Lung microvascular endothelial cell (primary cell): ENCODE results near the gene RETREG3. TPM values are rescaled to one million over a fixed set of nuclear protein-coding genes. Genes with fewer than 3 reads are reported as not detected.

Source experiments
- DNase-seq, 2 donors: peaks; one replicate each; pipeline versions ENCODE4 v3.0.0 to v3.0.0-alpha.2; 2010; ENCODE audit warnings: low read depth in 2 of 2
- total RNA-seq: library from RNA; depleted of rRNA; stranded (reverse); fragments of >200 nt; gene quantifications from 2 replicates; pipeline ENCODE4 v1.2.1, GENCODE V29; 2014

RETREG3 gene
- total RNA-seq, 1 donor from 2014 or later: 65.3 TPM

- DNase-seq: no peak
Measured at GRCh38 chr17:42613699-42614295, 4.6 kb upstream of the RETREG3 start.

- no peak for DNase-seq
Measured at GRCh38 chr17:42612013-42612412, 2.8 kb upstream of the RETREG3 start.

- DNase-seq: peak in 1 of 2 donors; percentile 14
Measured at GRCh38 chr17:42609814-42610801, 934 bp upstream of the RETREG3 start.

GRCh38 chr17:42608305-42609181 is 631 bp downstream of the RETREG3 start:
- peak; percentile 7 to 28 for DNase-seq

GRCh38 chr17:42607769-42608168 is 1.4 kb downstream of the RETREG3 start:
- no peak for DNase-seq

GRCh38 chr17:42603318-42603717 is 5.9 kb downstream of the RETREG3 start:
- DNase-seq: no peak

GRCh38 chr17:42598905-42599304 is 10.3 kb downstream of the RETREG3 start:
- DNase-seq: no peak

- DNase-seq: no peak
Measured at GRCh38 chr17:42596386-42596785, 12.8 kb downstream of the RETREG3 start.

GRCh38 chr17:42591411-42591810 is 17.8 kb downstream of the RETREG3 start:
- DNase-seq: no peak

GRCh38 chr17:42590886-42591285 is 18.3 kb downstream of the RETREG3 start:
- peak in 1 of 2 donors; percentile 25 for DNase-seq

- DNase-seq: no peak
Measured at GRCh38 chr17:42586514-42587230, 22.5 kb downstream of the RETREG3 start.

- DNase-seq: no peak
Measured at GRCh38 chr17:42585353-42585752, 23.8 kb downstream of the RETREG3 start.

GRCh38 chr17:42584880-42585279 is 24.3 kb downstream of the RETREG3 start:
- no peak for DNase-seq

- DNase-seq: no peak
Measured at GRCh38 chr17:42581744-42582270, 27.4 kb downstream of the RETREG3 start.

GRCh38 chr17:42579794-42580551 is 29.2 kb downstream of the RETREG3 start:
- no peak for DNase-seq

GRCh38 chr17:42578282-42578869 is 30.8 kb downstream of the RETREG3 start:
- peak; percentile 80 for DNase-seq

- peak; percentile 95 for DNase-seq
Measured at GRCh38 chr17:42577532-42578281, 31.5 kb downstream of the RETREG3 start, which contains the start of gene PSMC3IP. Gene PSMC3IP, minus strand, starts transcription at chr17:42577729. Its CDS starts 43 bp downstream, at chr17:42577686.

GRCh38 chr17:42577140-42577531 is 32.0 kb downstream of the RETREG3 start:
- DNase-seq: no peak

- DNase-seq: no peak
Measured at GRCh38 chr17:42574463-42574862, 34.7 kb downstream of the RETREG3 start.
